Retinal pigment epithelial cell (primary cell): ENCODE measurements around the gene FBLN2.

Experiments used
- DNase-seq: peaks from one replicate; pipeline ENCODE4 v3.0.0-alpha.2; 2010; ENCODE audit warnings: low read depth
- H3K4me3 ChIP-seq: 2 replicates; pipeline ENCODE4 v1.5.1; 2011; ENCODE audit warnings: mild to moderate bottlenecking, low read length, control low read depth, moderate library complexity
- TF ChIP-seq, protein P1 (sequence below): conservative IDR thresholded peaks from 2 replicates; pipeline ENCODE4 v1.5.1; 2011; ENCODE audit warnings: low read depth, low read length, control low read depth, inconsistent platforms

FBLN2 gene

DNA sequence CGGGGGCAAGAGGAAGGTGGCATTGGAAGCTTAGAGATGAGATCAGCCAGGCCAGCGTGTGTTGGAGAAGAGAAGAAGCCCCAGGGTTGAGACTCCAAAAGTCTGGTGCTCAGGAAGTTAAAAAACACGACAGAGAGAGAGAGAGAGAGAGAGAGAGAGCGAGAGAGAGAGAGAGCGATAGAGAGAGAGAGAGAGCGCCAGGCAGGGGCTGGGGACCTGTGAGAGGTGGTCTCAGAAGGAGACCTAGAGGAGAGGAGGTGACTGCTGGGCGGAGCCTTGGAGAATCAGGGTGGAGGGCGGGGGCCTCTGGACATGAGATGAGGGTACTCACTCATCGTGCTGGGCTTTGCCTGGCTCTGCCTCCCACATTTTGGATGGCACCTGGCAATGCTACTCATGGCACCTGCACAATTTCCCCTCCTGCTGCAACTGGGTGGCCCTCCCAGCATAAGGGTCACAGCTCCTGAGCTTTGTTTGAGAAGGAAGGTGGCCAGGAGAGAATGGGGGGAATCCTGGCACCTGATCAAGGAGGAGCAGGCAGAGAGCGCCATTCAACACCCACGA, 51.0 kb downstream of the FBLN2 start:
- H3K4me3 ChIP-seq, result no peak overlapping the region
- DNase-seq, result no peak
- TF ChIP-seq, protein P1, sequence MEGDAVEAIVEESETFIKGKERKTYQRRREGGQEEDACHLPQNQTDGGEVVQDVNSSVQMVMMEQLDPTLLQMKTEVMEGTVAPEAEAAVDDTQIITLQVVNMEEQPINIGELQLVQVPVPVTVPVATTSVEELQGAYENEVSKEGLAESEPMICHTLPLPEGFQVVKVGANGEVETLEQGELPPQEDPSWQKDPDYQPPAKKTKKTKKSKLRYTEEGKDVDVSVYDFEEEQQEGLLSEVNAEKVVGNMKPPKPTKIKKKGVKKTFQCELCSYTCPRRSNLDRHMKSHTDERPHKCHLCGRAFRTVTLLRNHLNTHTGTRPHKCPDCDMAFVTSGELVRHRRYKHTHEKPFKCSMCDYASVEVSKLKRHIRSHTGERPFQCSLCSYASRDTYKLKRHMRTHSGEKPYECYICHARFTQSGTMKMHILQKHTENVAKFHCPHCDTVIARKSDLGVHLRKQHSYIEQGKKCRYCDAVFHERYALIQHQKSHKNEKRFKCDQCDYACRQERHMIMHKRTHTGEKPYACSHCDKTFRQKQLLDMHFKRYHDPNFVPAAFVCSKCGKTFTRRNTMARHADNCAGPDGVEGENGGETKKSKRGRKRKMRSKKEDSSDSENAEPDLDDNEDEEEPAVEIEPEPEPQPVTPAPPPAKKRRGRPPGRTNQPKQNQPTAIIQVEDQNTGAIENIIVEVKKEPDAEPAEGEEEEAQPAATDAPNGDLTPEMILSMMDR, result no peak

DNA sequence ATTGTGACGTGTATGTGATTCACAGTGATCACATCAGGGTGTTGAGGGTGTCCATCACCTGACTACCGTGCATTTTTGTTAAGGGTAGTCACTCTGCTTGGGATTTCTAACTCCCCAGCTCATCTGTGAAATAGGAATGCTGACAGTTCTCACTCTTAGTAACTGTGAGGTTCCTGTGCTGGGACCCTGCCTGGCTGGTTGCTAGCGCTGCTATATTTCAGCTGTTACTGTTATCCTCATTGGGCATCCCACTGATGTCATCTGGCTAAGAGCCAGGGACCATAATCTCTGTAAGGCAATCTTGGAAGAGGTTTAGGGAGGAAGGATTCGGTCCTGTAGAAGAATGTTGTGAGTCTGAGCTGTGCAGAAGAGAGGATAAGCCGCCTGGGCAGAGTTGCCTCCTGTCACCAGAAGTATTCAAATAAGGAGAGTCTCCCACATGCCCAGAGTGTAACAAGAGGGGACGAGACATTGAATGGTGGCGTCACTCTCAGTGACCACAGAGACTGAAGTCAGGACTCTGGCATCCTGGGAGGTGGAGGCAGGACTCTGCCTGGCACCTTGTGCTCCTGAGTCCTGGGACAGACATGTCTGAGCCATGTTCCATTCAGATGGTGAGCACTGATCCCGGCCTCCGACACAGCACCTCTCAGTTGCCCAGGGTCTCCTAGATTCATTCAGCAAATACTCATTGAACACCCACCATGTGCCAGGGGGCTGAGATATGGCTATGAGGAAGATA, 52.2 kb downstream of the FBLN2 start:
- DNase-seq, result peak; percentile 64
- TF ChIP-seq, protein P1, result no peak
- H3K4me3 ChIP-seq, result no peak overlapping the region

DNA sequence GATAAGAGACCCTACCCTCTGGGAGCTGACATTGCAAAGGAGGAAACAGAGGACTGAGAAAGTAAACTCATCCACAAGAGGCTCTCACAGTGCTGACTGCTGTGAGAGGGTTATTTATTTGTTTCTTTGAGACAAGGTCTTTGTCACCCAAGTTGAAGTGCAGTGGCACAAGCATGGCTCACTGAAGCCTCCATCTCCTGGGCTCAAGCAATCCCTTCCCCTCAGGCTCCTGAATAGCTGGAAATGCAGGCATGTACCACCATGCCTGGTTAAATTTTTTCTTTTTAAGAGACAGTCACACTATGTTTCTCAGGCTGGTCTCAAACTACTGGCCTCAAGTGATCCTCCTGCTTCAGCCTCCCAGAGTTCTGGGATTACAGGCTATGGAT, 52.8 kb downstream of the FBLN2 start:
- H3K4me3 ChIP-seq, result no peak overlapping the region

DNA sequence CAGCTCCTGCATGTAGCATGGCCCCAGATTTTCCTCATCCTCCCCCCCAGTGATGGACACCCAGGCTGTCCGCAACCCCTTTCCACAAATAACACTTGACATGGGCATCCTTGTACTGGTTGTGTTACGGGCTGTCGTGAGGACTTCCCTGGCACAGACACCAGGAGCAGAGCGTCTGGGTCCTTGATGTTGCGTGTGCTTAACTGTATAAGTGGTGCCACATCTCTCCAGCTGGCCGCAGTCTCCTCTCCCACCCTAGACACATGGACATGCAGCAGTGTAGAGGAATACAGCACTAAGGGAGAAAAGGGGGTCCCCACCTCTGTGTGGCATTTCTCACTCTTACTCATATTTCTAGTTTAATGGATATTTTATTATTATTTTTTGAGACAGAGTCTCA, 56.6 kb downstream of the FBLN2 start:
- TF ChIP-seq, protein P1, result no peak
- no peak for DNase-seq
- no peak overlapping the region for H3K4me3 ChIP-seq

More for the DNA sequence above, 52.8 kb downstream of the FBLN2 start:
- TF ChIP-seq, protein P1, result no peak
- DNase-seq, result no peak

DNA sequence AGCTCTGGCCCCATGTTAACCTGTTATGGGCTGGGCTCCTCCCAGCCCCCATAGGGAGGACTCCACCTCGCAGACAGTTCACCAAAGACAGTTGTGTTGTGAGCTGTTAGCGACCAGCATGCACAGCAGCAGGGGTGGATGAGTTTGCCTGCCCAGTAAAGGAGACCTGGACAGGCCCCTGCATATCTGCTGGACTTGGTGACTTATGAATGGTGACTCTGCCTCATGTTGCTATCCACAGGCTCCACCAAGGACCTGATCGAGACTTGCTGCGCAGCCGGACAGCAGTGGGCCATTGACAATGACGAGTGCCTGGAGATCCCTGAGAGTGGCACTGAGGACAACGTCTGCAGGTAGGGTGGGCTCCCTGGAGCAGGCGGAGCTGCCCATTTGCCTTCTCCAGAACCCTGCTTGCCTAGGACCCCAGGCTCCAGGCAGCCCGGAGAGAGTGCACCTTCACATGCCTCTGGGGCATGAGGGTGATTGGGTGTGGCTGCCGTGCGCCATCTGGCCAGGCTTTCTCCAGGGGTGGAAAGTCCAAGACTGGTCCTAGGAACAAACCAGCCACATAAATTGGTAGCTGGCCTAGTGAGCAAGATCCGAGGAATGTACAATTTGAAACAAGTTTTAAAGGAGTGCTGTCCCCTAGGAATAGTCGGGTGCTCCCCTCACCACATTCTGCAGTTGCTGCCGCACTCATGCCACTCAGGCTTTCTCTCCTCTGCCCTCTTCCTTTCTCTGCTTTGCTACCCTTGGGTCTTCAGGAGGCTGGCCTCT, 59.1 kb downstream of the FBLN2 start:
- TF ChIP-seq, protein P1, result no peak
- DNase-seq, result no peak
- H3K4me3 ChIP-seq, result no peak overlapping the region

DNA sequence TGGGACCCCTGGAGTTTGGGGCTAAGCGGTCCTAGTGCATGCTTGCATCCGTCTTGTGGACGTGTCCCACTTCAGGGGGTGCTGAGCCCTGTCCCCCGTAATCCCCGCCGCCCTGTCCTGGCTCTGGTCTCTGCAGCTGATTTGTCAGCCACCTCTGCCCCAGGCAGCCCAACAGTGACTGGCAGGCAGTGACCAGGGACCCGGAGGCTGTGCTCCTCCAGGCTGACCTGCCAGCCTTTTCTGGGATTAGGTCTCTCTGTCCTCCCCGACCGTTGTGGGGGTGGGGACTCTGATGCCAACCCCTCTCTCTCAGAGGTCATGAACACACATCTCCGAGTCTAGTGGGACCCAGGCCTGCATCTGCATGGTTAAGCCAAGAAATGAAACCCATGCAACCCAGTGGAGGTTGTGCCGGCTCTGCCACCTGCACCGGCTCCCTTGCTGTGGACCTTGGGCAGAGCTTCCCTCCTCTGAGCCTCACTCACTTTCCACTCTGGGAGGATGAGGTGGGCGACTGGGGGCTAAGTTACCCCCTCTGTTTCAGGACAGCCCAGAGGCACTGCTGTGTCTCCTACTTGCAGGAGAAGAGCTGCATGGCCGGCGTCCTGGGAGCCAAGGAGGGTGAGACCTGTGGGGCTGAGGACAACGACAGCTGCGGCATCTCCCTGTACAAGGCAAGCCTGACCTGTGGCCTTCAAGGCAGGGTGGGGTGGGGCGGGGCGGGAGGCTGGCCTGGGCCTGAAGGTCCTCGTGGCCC, 60.2 kb downstream of the FBLN2 start:
- no peak for DNase-seq
- TF ChIP-seq, protein P1, result no peak
- no peak overlapping the region for H3K4me3 ChIP-seq
